Fibroblast of skin of right biceps (primary cell): ENCODE measurements around the gene CTNNA3.

Source experiments
- DNase-seq: peaks from one replicate; pipeline ENCODE4 v3.0.0-alpha.2; 2013

CTNNA3 gene

DNA sequence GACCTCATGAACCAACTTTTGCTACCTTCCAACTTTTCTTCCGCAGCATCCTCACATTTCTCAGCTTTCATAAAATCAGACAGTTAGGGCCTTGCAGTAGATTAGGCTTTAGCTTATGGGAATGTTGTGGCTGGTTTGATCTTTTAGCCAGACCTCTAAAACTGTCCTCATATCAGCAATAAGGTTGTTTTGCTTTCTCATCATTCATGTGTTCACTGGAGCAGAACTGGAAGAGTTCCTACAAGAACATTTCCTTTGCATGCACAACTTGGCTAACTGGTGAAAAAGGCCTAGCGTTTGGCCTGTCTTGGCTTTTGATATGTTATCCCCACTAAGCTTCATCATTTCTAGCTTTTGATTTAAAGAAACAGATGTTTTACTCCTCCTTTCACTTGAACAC is 900.1 kb downstream of the CTNNA3 start:
- DNase-seq: no peak

DNA sequence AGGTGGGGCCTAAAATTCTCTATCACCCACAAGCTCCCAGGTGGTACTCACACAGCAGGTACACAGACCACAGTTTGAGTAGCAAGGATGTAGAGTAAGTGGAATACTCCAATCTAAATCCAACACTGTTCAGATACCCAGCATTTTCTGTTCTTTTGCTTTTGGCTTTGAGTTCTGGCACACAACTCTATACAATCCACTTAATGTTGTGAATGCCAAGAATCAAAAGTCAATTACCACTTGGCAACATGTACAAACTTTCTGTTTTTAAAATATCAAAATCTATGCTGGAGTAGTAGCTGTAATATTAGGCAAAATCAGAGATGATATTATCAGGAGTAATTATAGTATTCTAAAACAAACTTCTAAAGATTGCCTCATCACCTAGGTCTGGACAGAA is 903.6 kb downstream of the CTNNA3 start:
- DNase-seq: no peak

GRCh38 chr10:66788178-66788987 is 907.6 kb downstream of the CTNNA3 start:
- DNase-seq: no peak

DNA sequence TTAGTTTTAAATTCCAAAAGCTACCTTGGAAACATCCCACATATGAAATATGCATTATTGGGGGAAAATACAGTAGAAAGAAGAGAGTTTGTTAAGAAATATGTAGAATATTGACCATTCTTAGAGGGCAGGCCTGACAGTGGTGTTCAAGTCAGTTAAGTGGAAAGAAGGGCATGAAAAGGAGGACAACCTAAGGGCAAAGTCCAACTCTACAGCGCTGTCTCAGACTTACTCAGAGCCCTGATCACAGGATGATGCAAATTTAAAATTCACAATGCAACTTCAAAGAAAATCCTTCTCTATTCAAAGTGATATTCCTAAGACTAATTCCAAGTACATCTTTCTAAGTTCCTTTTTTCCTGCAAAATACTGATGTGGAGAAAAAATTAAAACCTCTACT is 909.3 kb downstream of the CTNNA3 start:
- no peak for DNase-seq

DNA sequence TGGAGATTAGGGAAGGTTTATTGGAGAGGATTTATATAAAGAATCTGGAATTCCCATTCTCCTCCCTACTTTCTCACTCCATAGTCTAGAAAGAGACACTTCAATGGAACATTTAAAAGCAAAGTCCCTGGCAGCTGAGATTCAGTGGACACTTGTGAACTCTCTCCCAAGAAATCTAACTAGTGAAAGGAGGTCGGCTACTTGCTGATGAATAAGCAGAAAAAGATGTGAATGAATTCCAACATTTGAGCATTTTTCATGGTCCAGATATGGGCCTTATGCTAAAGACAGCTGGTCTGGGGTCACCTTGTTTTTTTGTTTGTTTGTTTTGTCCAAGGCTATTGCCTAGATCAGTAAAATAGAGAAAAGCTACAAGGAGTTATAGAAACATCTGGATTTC is 911.2 kb downstream of the CTNNA3 start:
- DNase-seq: peak; percentile 30

DNA sequence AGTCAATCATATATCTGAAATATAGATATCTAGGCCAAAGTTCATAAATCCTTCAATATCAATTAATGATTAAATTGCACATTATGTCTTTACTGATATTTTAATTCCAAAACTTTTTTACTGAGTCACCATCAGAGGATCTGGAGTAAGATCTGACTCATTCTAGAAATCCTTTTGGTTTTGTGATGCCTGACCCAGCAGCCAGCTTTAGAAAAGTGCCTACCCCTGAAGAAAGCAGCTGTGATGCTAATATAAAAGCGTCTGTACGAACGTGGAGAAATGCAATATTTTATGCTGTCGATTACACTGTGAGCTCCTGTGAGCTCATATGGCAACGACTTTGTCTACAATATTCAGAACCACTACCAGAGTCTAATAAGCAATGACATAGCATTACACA is 912.7 kb downstream of the CTNNA3 start:
- peak; percentile 68 for DNase-seq

GRCh38 chr10:66782776-66783175 is 913.2 kb downstream of the CTNNA3 start:
- DNase-seq: peak; percentile 49

DNA sequence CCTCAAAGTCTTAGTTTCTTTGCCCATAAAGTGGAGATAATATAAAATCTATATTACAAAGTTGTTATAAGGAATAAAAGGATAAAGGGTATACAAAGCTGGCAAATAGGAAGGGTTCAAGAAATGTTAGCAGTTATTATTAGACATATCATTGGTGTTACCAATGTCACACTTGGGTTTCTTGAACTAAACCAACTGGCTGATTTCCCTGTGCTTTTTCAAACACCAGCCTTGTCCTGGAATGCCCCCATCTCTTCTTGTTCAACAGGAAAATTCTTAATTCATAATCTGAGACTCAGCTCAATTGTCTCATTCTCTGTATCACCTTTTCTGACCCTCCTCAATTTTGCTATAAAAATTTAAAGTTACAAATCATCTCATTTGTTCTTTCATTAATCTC is 913.9 kb downstream of the CTNNA3 start:
- no peak for DNase-seq

GRCh38 chr10:66780796-66781195 is 915.2 kb downstream of the CTNNA3 start:
- no peak for DNase-seq

DNA sequence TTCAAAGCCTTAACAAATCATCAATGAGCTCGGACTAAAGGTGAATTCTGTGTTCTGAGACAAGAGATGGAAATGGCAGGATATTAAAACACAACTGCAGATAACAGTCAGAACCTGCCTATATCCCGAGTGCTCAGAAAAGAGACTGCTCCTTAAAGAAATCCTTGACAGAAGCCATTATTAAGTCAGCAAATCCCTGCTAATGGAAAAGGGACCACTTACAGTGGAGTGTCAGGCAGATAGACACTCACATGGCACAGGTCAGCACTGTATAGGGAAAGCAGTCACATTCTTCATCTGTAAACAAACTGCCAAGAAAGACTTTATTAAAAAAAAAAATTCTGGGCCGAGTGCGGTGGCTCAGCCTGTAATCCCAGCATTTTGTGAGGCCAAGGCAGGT is 917.6 kb downstream of the CTNNA3 start:
- no peak for DNase-seq

GRCh38 chr10:66777665-66778064 is 918.3 kb downstream of the CTNNA3 start:
- peak; percentile 37 for DNase-seq

DNA sequence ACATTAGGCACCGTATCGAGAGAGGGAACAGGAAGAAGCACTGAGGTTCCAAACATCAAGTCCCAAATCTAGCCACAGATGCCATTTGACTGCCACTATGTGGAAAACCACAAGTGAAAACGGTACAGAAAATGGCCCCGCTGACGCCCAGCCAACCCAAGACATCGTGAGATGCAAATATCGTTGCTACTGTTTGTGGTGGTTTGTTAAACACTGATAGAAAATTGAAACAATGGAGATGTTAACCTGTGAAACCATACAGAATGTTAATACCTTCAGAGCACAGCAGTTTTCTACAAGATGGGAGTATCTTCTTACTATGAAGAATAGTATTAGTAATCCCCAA is 922.5 kb downstream of the CTNNA3 start:
- DNase-seq: no peak

- DNase-seq: peak; percentile 37
Measured at GRCh38 chr10:66772548-66773471, 923.2 kb downstream of the CTNNA3 start.

DNA sequence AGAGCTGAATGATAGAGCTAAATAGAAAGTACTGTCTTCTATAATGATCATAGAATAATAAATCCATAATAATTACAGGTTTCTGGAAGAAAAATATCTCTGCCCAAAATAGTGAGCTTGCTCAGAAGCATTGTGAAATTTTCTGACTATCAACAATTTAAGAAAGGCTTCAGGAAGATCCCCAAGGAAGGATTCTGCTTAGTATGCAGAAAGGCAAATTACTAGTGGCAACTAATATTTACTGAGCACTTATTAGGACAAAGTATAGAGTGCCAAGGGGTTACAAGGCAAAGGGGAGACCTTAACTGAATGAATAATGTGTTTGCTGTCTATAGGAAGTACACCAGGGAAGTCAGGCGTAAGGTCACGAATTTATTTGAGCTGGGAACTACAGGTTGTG is 928.3 kb downstream of the CTNNA3 start:
- DNase-seq: no peak

GRCh38 chr10:66762218-66762729 is 933.7 kb downstream of the CTNNA3 start:
- DNase-seq: no peak

- no peak for DNase-seq
Measured at GRCh38 chr10:66760941-66761340, 935.1 kb downstream of the CTNNA3 start.

DNA sequence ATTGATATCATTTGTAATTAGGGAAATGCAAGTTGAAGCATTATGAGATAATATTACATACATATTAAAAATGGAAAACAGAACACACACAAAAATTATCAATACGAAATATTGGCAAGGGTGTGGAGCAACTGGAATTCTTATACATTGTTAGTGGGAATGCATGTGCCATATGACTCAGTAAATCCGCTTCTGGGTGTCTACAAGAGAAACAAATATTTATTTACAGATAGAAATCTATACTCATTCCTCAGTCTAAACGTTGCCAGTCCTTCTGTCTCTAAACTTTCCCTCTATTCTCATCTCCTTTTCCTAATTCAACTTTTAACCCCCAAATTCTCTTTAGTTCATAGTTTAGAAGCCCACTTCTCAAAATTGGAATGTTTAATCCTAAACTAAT is 940.5 kb downstream of the CTNNA3 start:
- no peak for DNase-seq

- DNase-seq: peak; percentile 47
Measured at GRCh38 chr10:66752714-66753113, 943.3 kb downstream of the CTNNA3 start.

DNA sequence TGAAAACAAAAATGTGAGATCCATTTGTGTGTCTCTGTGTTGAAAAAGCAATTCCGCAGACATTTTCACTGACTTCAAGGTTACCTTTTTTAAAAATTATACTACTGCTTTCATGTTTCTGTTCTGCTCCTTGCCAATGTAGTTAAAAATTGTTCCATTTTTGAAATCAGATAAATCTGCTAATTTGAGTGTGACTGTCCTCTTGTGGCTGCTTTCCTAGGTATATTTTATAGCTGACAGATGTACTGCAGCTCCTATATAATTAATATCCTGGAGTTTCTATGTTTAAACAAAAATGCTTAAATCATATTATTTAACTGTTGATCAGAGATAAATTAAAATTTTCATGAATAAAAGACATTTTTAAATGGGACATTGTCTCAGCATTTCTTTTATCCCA is 947.8 kb downstream of the CTNNA3 start:
- peak; percentile 19 for DNase-seq

DNA sequence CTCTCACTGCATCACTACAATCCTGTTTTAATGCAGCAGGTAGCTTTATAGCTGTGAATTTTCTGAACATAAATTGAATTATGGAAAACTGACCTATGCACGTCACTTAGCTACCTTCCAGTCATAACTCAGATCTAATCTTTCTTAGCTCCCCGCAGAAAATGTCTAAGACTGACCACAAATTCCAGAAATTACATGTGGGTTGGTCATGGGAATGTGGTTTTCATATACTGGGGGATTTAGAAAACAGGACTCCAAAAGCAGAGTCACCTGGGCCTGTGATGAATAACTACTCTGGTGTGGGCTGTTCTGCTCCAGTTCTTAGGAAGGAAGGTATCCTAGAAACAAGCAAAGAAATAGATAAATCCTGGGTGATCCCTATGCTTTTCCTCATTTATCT is 948.5 kb downstream of the CTNNA3 start:
- DNase-seq: peak; percentile 97

DNA sequence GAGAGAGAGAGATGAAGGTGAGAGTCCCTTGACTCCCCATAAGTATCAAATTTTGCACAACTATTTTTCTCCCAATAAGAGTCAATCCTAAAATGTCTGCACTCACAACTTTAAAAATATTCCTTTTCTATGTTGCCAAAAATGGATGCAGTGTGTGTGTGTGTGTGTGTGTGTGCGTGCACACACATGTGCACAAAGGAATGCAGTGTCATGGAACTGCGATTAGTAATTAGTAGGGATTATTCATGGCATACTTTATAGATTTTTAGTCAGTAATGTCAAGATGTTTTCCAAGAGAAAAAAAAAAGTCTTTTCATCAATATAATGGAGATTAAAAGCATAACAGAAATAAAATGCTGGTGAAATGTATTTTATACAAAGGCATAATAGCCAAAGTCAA is 949.3 kb downstream of the CTNNA3 start:
- peak; percentile 54 for DNase-seq

- DNase-seq: peak; percentile 58
Measured at GRCh38 chr10:66746246-66746645, 949.7 kb downstream of the CTNNA3 start.

- DNase-seq: no peak
Measured at GRCh38 chr10:66744915-66745314, 951.1 kb downstream of the CTNNA3 start.

DNA sequence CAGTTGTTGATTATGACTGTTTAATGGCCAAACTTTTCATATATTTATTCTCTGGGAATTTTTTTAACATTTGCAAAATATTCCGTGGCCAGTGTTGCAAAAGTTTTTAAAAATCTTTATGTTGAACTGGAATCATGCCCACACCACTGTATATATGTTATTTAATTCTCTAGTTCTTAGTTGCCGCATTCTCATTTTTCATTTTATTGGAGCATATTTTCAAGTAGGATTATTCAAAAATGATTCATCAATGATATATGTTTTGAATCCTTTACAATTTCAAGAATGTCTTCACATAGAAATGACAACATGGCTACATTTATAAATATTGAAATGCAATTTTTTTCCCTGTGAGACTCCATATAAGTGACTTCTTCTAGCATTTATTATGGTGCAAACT is 958.8 kb downstream of the CTNNA3 start:
- peak; percentile 62 for DNase-seq
